ENCODE measurements around the gene ERMP1. TPM values are rescaled to one million over a fixed set of nuclear protein-coding genes. Genes with fewer than 3 reads are reported as not detected.

The ERMP1 gene
- total and polyA plus RNA-seq, 4 experiments from 2014 or later: 11.6 to 24.5 (median 17.6) TPM

DNA sequence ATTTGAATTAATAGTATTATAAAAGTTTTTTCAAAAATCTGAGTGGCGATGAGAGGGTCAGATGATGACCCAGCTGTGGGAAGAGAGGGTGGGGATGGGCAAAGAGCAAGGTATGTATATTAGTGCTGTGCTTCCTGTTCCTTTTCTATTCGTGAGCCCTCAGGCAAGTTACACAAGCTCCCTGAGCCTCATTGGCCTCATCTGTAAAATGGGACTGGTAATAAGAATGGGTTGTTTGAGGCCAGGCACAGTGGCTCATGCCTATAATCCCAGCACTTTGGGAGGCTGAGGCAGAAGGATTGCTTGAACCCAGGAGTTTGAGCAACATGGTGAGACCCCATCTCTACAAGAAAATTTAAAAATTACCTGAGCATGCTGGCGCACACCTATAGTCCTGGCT lies 33.8 kb upstream of the ERMP1 start:
- H3K4me3 ChIP-seq (ENCODE audit: low read length in 2 of 2): no peak overlapping the region
- Mint-ChIP-seq H3K36me3 (peaks cover 0 to 20% of the 10 kb centered on the region in 2 donors), H3K4me1 (peaks cover 0 to 12% (median 8%) of the 10 kb centered on the region in 4 donors), H3K27ac (peak overlapping the region in 1 of 7 donors; percentile 24), H3K27me3 (no peaks in the 10 kb centered on the region), H3K9me3 (no peaks in the 10 kb centered on the region), H3K4me3 (no peak overlapping the region)
- H3K27ac ChIP-seq (ENCODE audit: low read depth, low read length): no peak overlapping the region
- H3K4me1 ChIP-seq (ENCODE audit: insufficient read depth, low read length): no peaks in the 10 kb centered on the region
- no peaks in the 10 kb centered on the region for H3K36me3 ChIP-seq (ENCODE audit: insufficient read depth, low read length)
- intact Hi-C loops (cut with micrococcal nuclease): loop anchor here (5.0 kb wide), 1 partner anchor 34 kb away; the partner anchor contains the start of gene ERMP1
- CTCF ChIA-PET (ENCODE audit: partially characterized antibody): interaction anchor here (1.0 to 1.7 kb wide), 3 partner anchors 10 to 33 kb away, joined by 3 to 6 read pairs (median 3); no protein-coding TSS in a partner anchor
- no peaks in the 10 kb centered on the region for H3K27me3 ChIP-seq (ENCODE audit: insufficient read depth, low read length)
- DNase-seq: no peak
- no peaks in the 10 kb centered on the region for H3K9me3 ChIP-seq (ENCODE audit: control insufficient read depth in 1 of 2, low read length in 2 of 2)
- POLR2A ChIA-PET (ENCODE audit: partially characterized antibody): no interaction called here

- H3K4me3 ChIP-seq (ENCODE audit: low read length in 2 of 2): no peak overlapping the region
- Mint-ChIP-seq H3K27me3 (no peaks in the 10 kb centered on the region), H3K27ac (no peak overlapping the region), H3K9me3 (no peaks in the 10 kb centered on the region), H3K4me1 (peaks cover 0 to 12% (median 8%) of the 10 kb centered on the region in 4 donors), H3K36me3 (peaks cover 0 to 20% of the 10 kb centered on the region in 2 donors), H3K4me3 (no peak overlapping the region)
- no peaks in the 10 kb centered on the region for H3K9me3 ChIP-seq (ENCODE audit: control insufficient read depth in 1 of 2, low read length in 2 of 2)
- DNase-seq: no peak
- H3K27ac ChIP-seq (ENCODE audit: low read depth, low read length): no peak overlapping the region
- H3K36me3 ChIP-seq (ENCODE audit: insufficient read depth, low read length): no peaks in the 10 kb centered on the region
- no peaks in the 10 kb centered on the region for H3K27me3 ChIP-seq (ENCODE audit: insufficient read depth, low read length)
- no peaks in the 10 kb centered on the region for H3K4me1 ChIP-seq (ENCODE audit: insufficient read depth, low read length)
- intact Hi-C loops (cut with micrococcal nuclease): loop anchor here (5.0 kb wide), 1 partner anchor 34 kb away; the partner anchor contains the start of gene ERMP1
- ChIA-PET POLR2A (ENCODE audit: partially characterized antibody) (no interaction called here), CTCF (ENCODE audit: partially characterized antibody) (interaction anchor here (0.9 to 1.7 kb wide), 6 partner anchors 11 to 34 kb away, joined by 3 to 6 read pairs (median 4); no protein-coding TSS in a partner anchor)
Observed at GRCh38 chr9:5866272-5866671, 33.4 kb upstream of the ERMP1 start.

DNA sequence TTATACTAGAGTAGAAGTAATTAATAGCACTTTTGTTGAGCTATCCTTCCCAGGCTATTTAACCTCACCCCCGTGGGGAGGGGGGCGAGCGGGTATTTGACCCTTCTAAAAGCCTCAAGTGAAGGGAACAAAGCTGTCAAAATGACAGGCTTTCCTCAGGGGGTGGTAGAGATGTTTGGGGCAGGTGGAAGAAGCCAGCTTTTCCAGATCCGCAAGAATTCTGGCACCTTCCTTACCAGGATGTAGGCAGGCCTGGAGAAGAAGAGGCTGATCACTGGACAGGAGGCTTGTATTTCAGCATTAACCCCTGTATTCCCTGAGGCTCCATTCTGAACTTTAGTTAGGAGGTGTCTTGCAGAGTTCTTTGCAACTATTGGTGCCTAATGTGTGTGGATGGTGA lies 31.5 kb upstream of the ERMP1 start:
- H3K4me3 ChIP-seq (ENCODE audit: low read length in 2 of 2): no peak overlapping the region
- Mint-ChIP-seq H3K4me3 (no peak overlapping the region), H3K27me3 (no peaks in the 10 kb centered on the region), H3K27ac (no peak overlapping the region), H3K36me3 (peaks cover 0 to 10% of the 10 kb centered on the region in 2 donors), H3K9me3 (no peaks in the 10 kb centered on the region), H3K4me1 (peaks cover 0 to 4% (median 2%) of the 10 kb centered on the region in 4 donors)
- no peaks in the 10 kb centered on the region for H3K9me3 ChIP-seq (ENCODE audit: control insufficient read depth in 1 of 2, low read length in 2 of 2)
- no peak overlapping the region for H3K27ac ChIP-seq (ENCODE audit: low read depth, low read length)
- CTCF ChIA-PET (ENCODE audit: partially characterized antibody): interaction anchor here (1.0 to 3.4 kb wide), 4 partner anchors 22 to 34 kb away, joined by 3 to 11 read pairs (median 7); partner anchors contain the start of gene ERMP1
- DNase-seq: no peak
- no peaks in the 10 kb centered on the region for H3K4me1 ChIP-seq (ENCODE audit: insufficient read depth, low read length)
- POLR2A ChIA-PET (ENCODE audit: partially characterized antibody): no interaction called here
- no peaks in the 10 kb centered on the region for H3K27me3 ChIP-seq (ENCODE audit: insufficient read depth, low read length)
- H3K36me3 ChIP-seq (ENCODE audit: insufficient read depth, low read length): no peaks in the 10 kb centered on the region
- intact Hi-C loops (cut with micrococcal nuclease): no loop called here

DNA sequence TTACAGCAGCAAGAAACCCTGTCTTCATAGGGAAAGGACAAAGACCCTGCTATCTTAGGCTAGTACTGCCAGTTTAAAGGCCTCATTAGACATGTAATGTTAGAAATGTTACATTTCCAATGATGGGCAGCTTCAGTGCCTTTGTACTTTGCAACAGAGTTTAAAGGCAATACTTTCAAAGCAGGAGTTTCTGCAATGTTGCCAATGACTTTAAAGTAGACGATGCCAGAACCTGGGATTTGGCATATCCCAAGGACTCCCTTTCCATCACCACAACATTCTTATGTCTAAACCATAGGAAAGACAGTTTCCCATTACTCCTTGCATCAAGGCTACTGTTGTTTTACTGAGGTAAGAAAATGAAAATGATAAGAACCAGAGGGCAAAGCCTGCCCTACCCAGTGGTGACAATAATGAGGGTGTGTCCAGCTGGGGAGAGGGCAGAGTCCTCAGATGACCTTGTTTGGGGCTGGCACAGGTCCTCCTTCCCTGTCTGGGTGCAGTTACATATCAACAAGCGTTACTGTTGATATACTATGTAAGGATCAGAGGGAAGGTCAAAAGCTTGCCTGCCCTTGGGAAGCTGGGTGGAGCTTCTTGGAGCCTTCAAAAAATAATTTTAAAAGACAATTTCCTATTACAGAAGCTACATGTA lies 30.3 kb upstream of the ERMP1 start:
- POLR2A ChIA-PET (ENCODE audit: partially characterized antibody): no interaction called here
- CTCF ChIA-PET (ENCODE audit: partially characterized antibody): interaction anchor here (1.1 to 3.4 kb wide), 3 partner anchors 23 to 33 kb away, joined by 3 to 11 read pairs (median 10); partner anchors contain the start of gene ERMP1
- intact Hi-C loops (cut with micrococcal nuclease): no loop called here

GRCh38 chr9:5858833-5859232 lies 25.9 kb upstream of the ERMP1 start:
- Mint-ChIP-seq H3K27me3 (no peaks in the 10 kb centered on the region), H3K4me1 (peaks cover 0 to 4% (median under 1%) of the 10 kb centered on the region in 4 donors), H3K4me3 (no peak overlapping the region), H3K27ac (no peak overlapping the region), H3K9me3 (peaks cover 0 to 4% (median 1%) of the 10 kb centered on the region in 8 donors), H3K36me3 (peaks cover 7 to 13% of the 10 kb centered on the region in 2 donors)
- Histone ChIP-seq H3K36me3 (ENCODE audit: insufficient read depth, low read length) (no peaks in the 10 kb centered on the region), H3K9me3 (ENCODE audit: control insufficient read depth in 1 of 2, low read length in 2 of 2) (no peaks in the 10 kb centered on the region), H3K27me3 (ENCODE audit: insufficient read depth, low read length) (no peaks in the 10 kb centered on the region), H3K27ac (ENCODE audit: low read depth, low read length) (no peak overlapping the region), H3K4me3 (ENCODE audit: low read length in 2 of 2) (no peak overlapping the region), H3K4me1 (ENCODE audit: insufficient read depth, low read length) (no peaks in the 10 kb centered on the region)
- ChIA-PET POLR2A (ENCODE audit: partially characterized antibody) (interaction anchor here (1.3 kb wide), 1 partner anchor 17 kb away, joined by 5 read pairs; no protein-coding TSS in a partner anchor), CTCF (ENCODE audit: partially characterized antibody) (interaction anchor here (2.8 kb wide), 1 partner anchor 27 kb away, joined by 14 read pairs; no protein-coding TSS in a partner anchor)
- no peak for DNase-seq
- intact Hi-C loops (cut with micrococcal nuclease): no loop called here

More for the DNA sequence above, 30.3 kb upstream of the ERMP1 start:
- no peak for DNase-seq
- no peaks in the 10 kb centered on the region for H3K9me3 Mint-ChIP-seq
- no peaks in the 10 kb centered on the region for H3K27me3 Mint-ChIP-seq
- H3K27ac Mint-ChIP-seq: no peak overlapping the region
- Histone ChIP-seq H3K9me3 (ENCODE audit: control insufficient read depth in 1 of 2, low read length in 2 of 2) (no peaks in the 10 kb centered on the region), H3K4me1 (ENCODE audit: insufficient read depth, low read length) (no peaks in the 10 kb centered on the region), H3K27me3 (ENCODE audit: insufficient read depth, low read length) (no peaks in the 10 kb centered on the region), H3K27ac (ENCODE audit: low read depth, low read length) (no peak overlapping the region), H3K4me3 (ENCODE audit: low read length in 2 of 2) (no peak overlapping the region), H3K36me3 (ENCODE audit: insufficient read depth, low read length) (no peaks in the 10 kb centered on the region)
- H3K4me3 Mint-ChIP-seq: no peak overlapping the region
- peaks cover 0 to 8% of the 10 kb centered on the region in 2 donors for H3K36me3 Mint-ChIP-seq
- no peaks in the 10 kb centered on the region for H3K4me1 Mint-ChIP-seq

GRCh38 chr9:5857928-5858327 lies 25.0 kb upstream of the ERMP1 start:
- H3K27ac ChIP-seq (ENCODE audit: low read depth, low read length): no peak overlapping the region
- H3K36me3 Mint-ChIP-seq: peaks cover 7 to 15% of the 10 kb centered on the region in 2 donors
- ChIA-PET CTCF (ENCODE audit: partially characterized antibody) (interaction anchor here (1.1 to 2.8 kb wide), 2 partner anchors 11 to 28 kb away, joined by 5 to 14 read pairs; no protein-coding TSS in a partner anchor), POLR2A (ENCODE audit: partially characterized antibody) (interaction anchor here (0.6 kb wide), 1 partner anchor 259 kb away, joined by 3 read pairs; no protein-coding TSS in a partner anchor)
- H3K9me3 Mint-ChIP-seq: peaks cover 0 to 7% (median 3%) of the 10 kb centered on the region in 8 donors
- H3K27me3 Mint-ChIP-seq: no peaks in the 10 kb centered on the region
- H3K4me1 Mint-ChIP-seq: peaks cover 5 to 13% (median 9%) of the 10 kb centered on the region in 4 donors
- H3K36me3 ChIP-seq (ENCODE audit: insufficient read depth, low read length): no peaks in the 10 kb centered on the region
- no peaks in the 10 kb centered on the region for H3K9me3 ChIP-seq (ENCODE audit: control insufficient read depth in 1 of 2, low read length in 2 of 2)
- intact Hi-C loops (cut with micrococcal nuclease): no loop called here
- no peak overlapping the region for H3K27ac Mint-ChIP-seq
- H3K4me3 Mint-ChIP-seq: no peak overlapping the region
- no peaks in the 10 kb centered on the region for H3K27me3 ChIP-seq (ENCODE audit: insufficient read depth, low read length)
- no peak overlapping the region for H3K4me3 ChIP-seq (ENCODE audit: low read length in 2 of 2)
- H3K4me1 ChIP-seq (ENCODE audit: insufficient read depth, low read length): peaks cover 3% of the 10 kb centered on the region
- DNase-seq: no peak

DNA sequence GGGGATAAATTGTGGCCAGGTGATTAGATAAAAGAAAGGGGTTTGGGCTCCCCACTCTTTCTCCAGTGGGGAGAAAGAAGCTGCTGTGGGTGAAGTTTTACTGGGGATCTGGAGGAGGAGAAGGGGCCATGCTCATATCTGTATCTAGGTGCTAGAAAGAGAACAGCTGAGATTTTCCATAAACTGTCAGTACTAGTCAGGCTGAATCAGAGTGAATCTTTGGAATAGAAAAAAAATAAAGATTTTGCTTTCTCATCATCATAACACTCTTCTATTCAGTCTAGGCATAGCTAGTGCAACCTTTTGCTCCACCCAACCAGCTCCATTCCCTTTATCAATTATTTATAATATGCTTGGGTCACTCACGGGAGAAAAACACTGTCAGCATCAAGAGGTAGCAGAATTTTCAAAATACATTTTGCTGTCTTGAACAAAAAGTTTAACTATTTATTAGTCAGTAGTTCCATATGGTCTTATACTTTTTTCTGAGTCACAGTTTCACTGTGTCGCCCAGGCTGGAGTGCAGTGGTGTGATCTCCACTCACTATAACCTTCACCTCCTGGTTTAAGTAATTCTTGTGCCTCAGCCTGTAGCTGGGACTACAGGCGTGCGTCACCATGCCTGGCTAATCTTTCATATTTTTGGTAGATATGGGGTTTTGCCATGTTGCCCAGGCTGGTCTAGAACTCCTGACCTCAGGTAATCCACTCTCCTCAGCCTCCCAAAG lies 21.3 kb upstream of the ERMP1 start:
- H3K27ac ChIP-seq (ENCODE audit: low read depth, low read length): no peak overlapping the region
- ChIA-PET CTCF (ENCODE audit: partially characterized antibody) (interaction anchor here (0.7 to 1.4 kb wide), 5 partner anchors 10 to 33 kb away, joined by 3 to 6 read pairs (median 3); no protein-coding TSS in a partner anchor), POLR2A (ENCODE audit: partially characterized antibody) (interaction anchor here (1.0 to 1.7 kb wide), 2 partner anchors 12 to 226 kb away, joined by 3 to 6 read pairs; no protein-coding TSS in a partner anchor)
- peaks cover 0 to 7% (median 3%) of the 10 kb centered on the region in 8 donors for H3K9me3 Mint-ChIP-seq
- intact Hi-C loops (cut with micrococcal nuclease): no loop called here
- H3K27me3 ChIP-seq (ENCODE audit: insufficient read depth, low read length): no peaks in the 10 kb centered on the region
- no peaks in the 10 kb centered on the region for H3K27me3 Mint-ChIP-seq
- H3K4me1 ChIP-seq (ENCODE audit: insufficient read depth, low read length): peaks cover 28% of the 10 kb centered on the region
- peaks cover 7 to 15% of the 10 kb centered on the region in 2 donors for H3K36me3 Mint-ChIP-seq
- no peak overlapping the region for H3K4me3 Mint-ChIP-seq
- peak overlapping the region in 4 of 7 donors; percentile 19 to 77 (median 34) for H3K27ac Mint-ChIP-seq
- no peaks in the 10 kb centered on the region for H3K9me3 ChIP-seq (ENCODE audit: control insufficient read depth in 1 of 2, low read length in 2 of 2)
- peaks cover 22 to 44% (median 32%) of the 10 kb centered on the region in 4 donors for H3K4me1 Mint-ChIP-seq
- no peak overlapping the region for H3K4me3 ChIP-seq (ENCODE audit: low read length in 2 of 2)
- DNase-seq: no peak
- no peaks in the 10 kb centered on the region for H3K36me3 ChIP-seq (ENCODE audit: insufficient read depth, low read length)

Measured in CD4-positive, alpha-beta memory T cell (primary cell).